GM10248 (cell line): ENCODE data around the gene SLC12A9.
"Not testable (repeated sequence)": the region's sequence is repeated elsewhere in the genome, so short reads cannot be mapped to it uniquely, and the experiment has no call there.

Experiments
- CTCF ChIA-PET: fragments of 300-600 bp; sonication (Branson Sonifier 250); formaldehyde crosslinking; extraction: SDS; loops from one replicate; lab custom pipeline; 2021; ENCODE audit warnings: antibody characterized with exemption; lab: Yijun Ruan, JAX
- POLR2A ChIA-PET: fragments of 350-650 bp; sonication (Branson Sonifier 250); formaldehyde crosslinking; extraction: SDS; loops from one replicate; lab custom pipeline; 2020; ENCODE audit warnings: antibody characterized with exemption; lab: Yijun Ruan, JAX
- DNase-seq: peaks from one replicate; pipeline ENCODE4 v3.0.0; 2012; ENCODE audit errors: extremely low spot score
- TF ChIP-seq, protein P1 (sequence below): IDR thresholded peaks from 2 replicates; pipeline ENCODE4 v1.5.1; 2012; ENCODE audit warnings: mild to moderate bottlenecking, low read depth; ENCODE audit errors: extremely low read depth, missing control alignments, control extremely low read depth

The SLC12A9 gene

DNA sequence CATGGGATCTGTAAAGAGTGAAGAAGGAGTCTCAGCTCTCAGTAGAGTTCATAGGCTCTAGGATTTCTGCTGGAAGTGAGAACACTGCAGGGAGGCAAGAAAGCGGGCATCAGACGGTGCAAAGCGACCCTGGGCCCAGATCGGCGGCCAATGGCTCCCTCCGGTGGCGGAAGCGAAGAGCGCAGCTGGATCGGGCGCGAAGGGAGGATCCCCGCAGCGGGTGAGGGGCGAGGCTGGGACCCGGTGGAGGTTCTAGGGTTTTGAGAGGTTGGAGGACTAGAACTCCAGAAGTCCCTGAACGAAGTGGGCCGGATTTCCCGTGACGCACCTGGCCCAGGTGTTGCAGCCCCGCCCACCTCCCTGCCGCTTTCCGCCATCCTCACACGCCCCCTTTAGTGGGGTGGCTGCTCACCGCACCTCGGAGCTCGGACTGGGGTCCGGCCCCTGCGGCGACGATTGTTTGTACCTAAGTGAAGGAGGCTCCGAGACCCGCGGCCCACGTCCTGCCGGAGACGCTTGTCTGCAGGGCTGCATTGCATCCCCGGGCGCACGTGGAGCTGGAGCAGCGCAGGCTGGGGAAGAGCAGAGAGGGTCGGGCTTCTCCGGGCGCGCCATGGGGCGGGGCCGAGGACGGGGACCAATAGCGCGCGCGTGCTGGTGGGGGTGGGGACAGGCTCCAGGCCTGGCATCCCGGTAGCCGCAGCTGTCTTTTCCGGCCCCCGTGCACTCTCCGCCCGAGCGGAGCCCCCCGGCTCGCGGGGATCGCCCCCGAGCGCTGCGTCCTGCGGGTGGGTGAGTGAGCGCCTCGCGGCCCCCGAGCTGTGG lies at the start of gene SLC12A9:
Gene SLC12A9 (plus strand): TSS at position 666 of the 825 bp plus-strand sequence. CDS start 1,485 bp downstream, outside the sequence.
- CTCF ChIA-PET: interaction anchor here (0.7 to 7.7 kb wide), 50 partner anchors 9 to 451 kb away, joined by 3 to 188 read pairs (median 4); partner anchors contain the start of genes MOSPD3, POP7, SRRT and TRIP6
- POLR2A ChIA-PET: interaction anchor here (0.5 to 0.8 kb wide), 4 partner anchors 15 to 146 kb away, joined by 3 to 6 read pairs (median 4); partner anchors contain the start of genes POP7, SRRT and TRIP6
- TF ChIP-seq, protein P1, sequence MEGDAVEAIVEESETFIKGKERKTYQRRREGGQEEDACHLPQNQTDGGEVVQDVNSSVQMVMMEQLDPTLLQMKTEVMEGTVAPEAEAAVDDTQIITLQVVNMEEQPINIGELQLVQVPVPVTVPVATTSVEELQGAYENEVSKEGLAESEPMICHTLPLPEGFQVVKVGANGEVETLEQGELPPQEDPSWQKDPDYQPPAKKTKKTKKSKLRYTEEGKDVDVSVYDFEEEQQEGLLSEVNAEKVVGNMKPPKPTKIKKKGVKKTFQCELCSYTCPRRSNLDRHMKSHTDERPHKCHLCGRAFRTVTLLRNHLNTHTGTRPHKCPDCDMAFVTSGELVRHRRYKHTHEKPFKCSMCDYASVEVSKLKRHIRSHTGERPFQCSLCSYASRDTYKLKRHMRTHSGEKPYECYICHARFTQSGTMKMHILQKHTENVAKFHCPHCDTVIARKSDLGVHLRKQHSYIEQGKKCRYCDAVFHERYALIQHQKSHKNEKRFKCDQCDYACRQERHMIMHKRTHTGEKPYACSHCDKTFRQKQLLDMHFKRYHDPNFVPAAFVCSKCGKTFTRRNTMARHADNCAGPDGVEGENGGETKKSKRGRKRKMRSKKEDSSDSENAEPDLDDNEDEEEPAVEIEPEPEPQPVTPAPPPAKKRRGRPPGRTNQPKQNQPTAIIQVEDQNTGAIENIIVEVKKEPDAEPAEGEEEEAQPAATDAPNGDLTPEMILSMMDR: peak; percentile 90
- peak; percentile 96 for DNase-seq

- POLR2A ChIA-PET: no interaction called here
- CTCF ChIA-PET: interaction anchor here (1.4 to 11.3 kb wide), 5 partner anchors 12 to 97 kb away, joined by 3 to 188 read pairs (median 5); partner anchors contain the start of genes POP7 and SLC12A9
- TF ChIP-seq, protein P1: no peak
- no peak for DNase-seq
Observed at GRCh38 chr7:100802951-100803350, 49.6 kb upstream of the SLC12A9 start.

DNA sequence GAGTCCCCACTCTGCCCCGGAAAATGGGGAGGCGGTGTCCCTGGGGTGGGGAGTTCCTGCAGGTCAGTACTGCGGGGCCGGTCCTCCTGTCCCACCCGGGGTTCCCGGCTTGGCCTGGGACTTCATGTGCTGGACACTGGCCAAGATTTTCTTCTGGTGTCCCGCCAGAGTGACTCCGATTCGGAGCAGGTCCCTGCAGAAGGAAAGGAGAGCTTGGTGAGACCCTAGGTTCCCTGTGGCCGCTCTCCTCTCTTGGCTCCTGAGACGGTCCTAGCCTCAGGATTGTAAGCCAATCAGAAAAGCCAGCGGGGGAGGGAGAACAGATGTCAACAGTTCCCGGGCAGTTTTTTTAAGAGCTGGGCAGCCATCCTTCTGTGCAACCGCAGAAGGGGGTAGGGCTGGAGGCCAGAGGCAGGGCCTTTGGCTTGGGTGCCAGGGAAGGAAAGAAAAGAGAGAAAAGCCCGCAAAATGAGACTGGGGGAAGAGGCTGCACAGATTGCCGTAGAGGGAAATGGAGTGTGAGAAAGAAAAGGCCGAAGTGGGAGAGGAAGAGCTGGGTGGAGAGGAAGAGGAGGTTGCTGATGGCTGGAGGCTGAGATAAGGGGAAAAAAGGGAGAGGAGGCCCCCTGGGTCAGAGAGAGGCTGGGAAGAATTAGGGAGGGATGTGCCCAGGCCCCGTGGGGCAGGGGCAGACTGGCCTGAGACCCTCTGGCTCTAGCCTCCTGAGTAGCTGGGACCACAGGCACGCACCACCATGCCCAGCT lies 48.9 kb upstream of the SLC12A9 start:
- POLR2A ChIA-PET: no interaction called here
- peak; percentile 94 for DNase-seq

DNA sequence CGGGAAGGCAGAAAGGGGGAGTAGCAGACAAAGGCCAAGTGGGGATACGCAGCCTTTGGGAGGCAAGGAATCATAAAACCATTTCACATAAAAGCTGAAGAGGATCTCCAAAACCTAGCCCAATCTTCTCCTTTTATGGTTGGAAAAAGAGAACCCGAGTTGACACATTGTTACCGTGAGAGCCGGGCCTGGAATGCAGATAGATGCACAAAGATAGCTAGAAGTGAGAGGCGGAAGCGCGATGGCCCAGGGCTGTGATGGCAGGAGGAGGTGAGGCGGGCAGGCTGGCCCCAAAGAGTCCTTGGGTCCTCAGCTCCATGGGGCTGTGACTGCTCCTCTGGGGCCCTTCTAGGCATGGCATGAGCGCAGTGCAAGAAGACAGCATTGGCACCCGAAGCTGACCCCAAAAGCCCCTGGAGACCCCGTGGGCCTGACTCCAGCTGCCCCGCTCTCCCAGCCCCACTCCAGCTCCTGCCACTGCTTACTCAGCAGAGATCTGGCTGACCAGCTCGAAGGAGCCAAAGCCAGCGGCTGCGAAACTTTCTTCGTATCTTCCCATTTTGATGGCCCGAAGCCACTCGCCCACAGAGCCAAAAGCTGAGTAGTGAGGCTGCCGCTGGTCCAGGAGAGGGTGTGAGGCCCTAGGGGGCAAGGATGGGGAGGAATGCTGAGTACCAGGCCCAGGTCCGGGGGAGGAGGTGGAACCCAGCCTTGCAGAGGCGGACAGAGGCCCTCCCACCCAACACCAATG lies 47.7 kb upstream of the SLC12A9 start:
- no peak for DNase-seq
- TF ChIP-seq, protein P1: no peak
- ChIA-PET POLR2A (no interaction called here), CTCF (interaction anchor here (1.0 to 11.3 kb wide), 8 partner anchors 16 to 336 kb away, joined by 3 to 188 read pairs (median 3); partner anchors contain the start of genes POP7 and SLC12A9)

More for the DNA sequence above, 48.9 kb upstream of the SLC12A9 start:
- CTCF ChIA-PET: interaction anchor here (0.8 to 11.3 kb wide), 8 partner anchors 12 to 98 kb away, joined by 3 to 188 read pairs (median 4); partner anchors contain the start of genes POP7 and SLC12A9
- TF ChIP-seq, protein P1: no peak

DNA sequence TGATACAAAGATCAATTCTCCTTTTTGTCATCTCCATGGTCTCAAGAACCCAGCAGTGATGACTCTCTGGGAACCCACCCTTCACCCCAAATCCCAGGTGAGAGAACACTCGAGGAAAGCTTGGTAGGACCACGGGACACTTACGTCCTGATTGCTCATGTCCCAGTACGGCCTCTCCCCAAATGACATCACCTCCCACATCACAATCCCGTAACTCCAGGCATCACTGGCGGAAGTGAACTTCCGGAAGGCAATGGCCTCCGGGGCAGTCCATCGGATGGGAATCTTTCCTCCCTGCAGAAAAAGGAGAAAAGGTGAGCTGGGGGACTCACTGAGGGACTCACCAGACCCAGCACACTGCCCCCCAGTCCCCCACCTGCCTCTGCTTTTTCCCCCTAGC lies 46.2 kb upstream of the SLC12A9 start:
- DNase-seq: no peak
- ChIA-PET POLR2A (no interaction called here), CTCF (interaction anchor here (1.8 to 11.3 kb wide), 2 partner anchors 44 to 101 kb away, joined by 5 to 188 read pairs; partner anchors contain the start of genes POP7 and SLC12A9)
- TF ChIP-seq, protein P1: no peak

- DNase-seq, POLR2A ChIA-PET: not testable (repeated sequence)
- CTCF ChIA-PET: interaction anchor here (0.6 to 11.3 kb wide), 2 partner anchors 21 to 44 kb away, joined by 3 to 188 read pairs; partner anchors contain the start of gene SLC12A9
Observed at GRCh38 chr7:100806883-100807282, 45.6 kb upstream of the SLC12A9 start.
